Stimulated activated CD8-positive, alpha-beta memory T cell treated with anti-CD3 and anti-CD28 coated beads, Interleukin-15, amount 100 ng/mL, for 1 hour (primary cell): ENCODE results near the gene ESR2.
"Not testable (repeated sequence)": the region's sequence is repeated elsewhere in the genome, so short reads cannot be mapped to it uniquely, and the experiment has no call there.

Experiments used
- DNase-seq: peaks from one replicate; pipeline ENCODE4 v3.0.0-alpha.2; 2020; ENCODE audit warnings: low read depth

ESR2 gene

GRCh38 chr14:64196814-64197411 is 97.3 kb downstream of the ESR2 start:
- no peak for DNase-seq

- DNase-seq: no peak
Measured at GRCh38 chr14:64196056-64196455, 98.1 kb downstream of the ESR2 start.

GRCh38 chr14:64195199-64195598 is 99.0 kb downstream of the ESR2 start:
- no peak for DNase-seq

DNA sequence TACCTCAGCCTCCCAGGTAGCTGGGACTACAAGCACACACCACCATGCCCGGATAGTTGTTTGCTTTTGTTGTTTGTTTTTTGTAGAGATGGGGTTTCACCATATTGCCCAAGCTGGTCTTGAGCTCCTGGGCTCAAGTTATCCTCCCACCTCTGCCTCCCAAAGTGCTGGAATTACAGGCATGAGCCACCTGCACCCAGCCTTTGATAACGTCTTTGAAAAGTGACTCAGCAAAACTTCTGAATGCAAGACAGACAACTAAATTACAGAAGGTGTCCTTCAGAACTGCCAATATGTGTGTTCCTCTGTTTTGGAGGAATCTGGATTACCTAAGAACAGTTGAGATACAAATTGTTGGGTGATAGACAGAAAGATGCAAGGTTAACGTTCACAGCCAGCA is 99.8 kb downstream of the ESR2 start:
- no peak for DNase-seq

GRCh38 chr14:64193821-64194220 is 100.3 kb downstream of the ESR2 start:
- DNase-seq: no peak

DNA sequence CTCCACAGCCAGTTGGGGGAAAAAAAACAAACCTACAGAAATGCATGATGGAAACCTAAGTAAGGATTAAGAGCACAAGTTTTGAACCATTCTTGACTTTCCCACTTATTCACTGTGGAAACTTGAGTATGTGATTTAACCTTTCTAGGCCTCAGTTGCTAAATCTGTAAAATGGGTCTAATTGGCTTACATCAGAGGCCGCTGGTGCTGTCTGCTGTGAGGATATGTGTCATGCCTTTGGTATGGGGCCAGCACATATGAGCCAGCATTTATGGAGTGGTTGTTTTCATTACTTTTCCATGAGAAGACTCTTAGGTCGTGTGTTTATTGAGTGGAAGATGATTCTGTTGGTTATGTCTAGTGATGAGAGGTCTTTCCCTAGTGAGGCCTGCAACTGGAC is 102.4 kb downstream of the ESR2 start:
- no peak for DNase-seq

GRCh38 chr14:64190974-64191502 is 103.1 kb downstream of the ESR2 start:
- no peak for DNase-seq

GRCh38 chr14:64187331-64187730 is 106.8 kb downstream of the ESR2 start:
- no peak for DNase-seq

DNA sequence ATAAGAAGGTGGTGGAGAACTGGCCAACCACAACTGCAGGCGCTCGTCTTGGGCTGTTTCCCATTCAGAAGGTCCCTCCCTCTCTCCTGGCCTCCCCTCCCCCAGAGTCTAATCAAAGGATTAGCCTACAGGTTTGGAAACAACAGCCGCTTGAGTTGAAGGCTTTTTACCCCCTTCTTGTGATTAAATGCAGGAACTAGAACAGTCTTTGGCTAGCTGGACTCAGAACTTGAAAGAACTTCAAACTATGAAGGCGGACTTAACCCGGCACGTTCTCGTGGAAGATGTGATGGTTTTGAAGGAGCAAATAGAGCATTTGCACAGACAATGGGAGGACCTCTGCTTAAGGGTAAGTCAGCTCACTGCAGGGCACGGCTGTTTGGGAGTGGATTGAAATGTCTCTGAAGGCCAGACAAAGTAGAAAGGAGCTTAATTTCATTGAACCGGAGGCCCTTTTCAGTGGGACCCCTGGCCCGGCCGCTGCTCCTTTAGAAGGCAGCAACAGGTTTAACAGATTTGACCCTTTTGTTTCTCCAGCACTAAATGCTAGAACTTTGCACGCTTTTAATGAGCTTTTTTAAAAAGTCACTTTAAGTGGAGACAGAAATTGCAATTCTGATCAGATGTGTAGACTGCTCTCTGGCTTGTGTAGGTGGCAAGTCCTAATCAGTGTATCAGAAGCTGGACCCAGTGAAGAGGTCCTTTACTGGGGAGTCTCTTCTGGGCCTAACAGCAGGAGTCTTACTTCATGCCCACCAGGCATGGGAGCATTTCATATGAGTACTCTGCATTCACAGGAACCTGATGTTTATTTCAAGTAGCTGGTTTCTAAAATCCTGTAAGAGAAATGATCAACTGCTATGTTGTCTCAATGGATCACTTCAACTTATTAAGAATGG is 107.7 kb downstream of the ESR2 start:
- DNase-seq: no peak

DNA sequence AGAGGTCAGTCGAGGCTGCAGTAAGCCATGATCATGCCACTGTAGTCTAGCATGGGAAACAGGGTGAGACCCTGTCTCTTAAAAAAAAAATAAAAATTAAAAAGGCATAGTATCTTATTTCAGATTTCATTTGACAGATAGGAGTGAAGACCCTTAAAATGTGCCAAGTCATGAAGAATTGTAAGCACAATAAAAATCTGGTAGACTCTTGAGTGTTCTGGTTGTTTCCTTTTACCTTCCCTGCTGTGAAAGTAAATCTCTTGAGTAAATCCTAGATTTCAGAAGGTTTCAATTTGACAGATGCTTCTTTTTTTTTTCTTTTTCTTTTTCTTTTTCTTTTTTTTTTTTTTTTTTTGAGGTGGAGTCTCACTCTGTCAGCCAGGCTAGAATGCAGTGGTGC is 109.0 kb downstream of the ESR2 start:
- DNase-seq: no peak

GRCh38 chr14:64184103-64184729 is 110.0 kb downstream of the ESR2 start:
- DNase-seq: no peak

DNA sequence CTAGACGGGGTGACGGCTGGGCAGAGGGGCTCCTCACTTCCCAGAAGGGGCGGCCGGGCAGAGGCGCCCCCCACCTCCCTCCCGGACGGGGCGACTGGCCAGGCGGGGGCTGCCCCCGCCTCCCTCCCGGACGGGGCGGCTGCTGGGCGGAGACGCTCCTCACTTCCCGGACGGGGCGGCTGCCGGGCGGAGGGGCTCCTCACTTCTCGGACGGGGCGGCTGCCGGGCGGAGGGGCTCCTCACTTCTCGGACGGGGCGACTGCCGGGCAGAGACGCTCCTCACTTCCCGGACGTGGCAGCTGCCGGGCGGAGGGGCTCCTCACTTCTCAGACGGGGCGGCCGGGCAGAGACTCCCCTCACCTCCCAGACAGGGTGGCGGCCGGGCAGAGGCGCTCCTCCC is 111.3 kb downstream of the ESR2 start:
- not testable (repeated sequence) for DNase-seq

GRCh38 chr14:64178814-64179213 is 115.4 kb downstream of the ESR2 start:
- no peak for DNase-seq

- DNase-seq: no peak
Measured at GRCh38 chr14:64176330-64176729, 117.8 kb downstream of the ESR2 start.

DNA sequence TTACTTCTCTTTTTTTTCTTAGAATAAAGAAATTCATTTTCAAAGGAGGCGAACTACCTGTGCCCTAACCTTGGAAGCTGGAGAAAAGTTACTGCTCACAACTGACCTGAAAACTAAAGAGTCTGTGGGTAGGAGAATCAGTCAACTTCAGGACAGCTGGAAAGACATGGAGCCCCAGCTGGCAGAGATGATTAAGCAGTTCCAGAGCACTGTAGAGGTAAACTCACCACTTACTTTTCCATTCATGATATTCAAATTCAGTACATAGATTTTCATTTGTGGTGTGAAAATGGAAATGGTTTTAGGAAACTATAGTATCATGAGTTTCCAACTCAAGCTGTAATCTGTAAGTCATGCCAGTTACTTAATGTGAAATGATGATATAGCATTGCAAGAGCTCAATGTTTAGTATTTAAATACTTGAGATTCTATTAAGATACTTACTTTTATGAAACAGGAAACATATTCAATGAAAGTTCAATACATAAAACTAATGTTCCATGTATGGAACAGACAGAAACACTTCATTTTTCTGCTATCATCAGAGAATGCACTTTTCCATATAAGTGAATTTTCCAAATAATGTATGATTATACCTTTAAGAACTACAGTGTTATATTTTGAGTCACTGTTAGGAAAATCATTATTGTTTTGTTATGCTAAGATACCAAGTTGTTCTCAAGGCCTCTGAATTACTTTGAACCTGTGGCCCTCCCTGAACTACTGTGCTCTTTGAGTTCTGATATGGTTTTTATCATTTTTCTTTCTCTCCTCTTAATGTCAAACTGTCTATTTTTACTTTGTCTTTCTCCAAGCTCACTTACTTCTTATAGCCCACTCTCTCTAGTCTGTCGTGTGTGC is 119.0 kb downstream of the ESR2 start:
- DNase-seq: no peak

- no peak for DNase-seq
Measured at GRCh38 chr14:64170181-64170580, 124.0 kb downstream of the ESR2 start.

DNA sequence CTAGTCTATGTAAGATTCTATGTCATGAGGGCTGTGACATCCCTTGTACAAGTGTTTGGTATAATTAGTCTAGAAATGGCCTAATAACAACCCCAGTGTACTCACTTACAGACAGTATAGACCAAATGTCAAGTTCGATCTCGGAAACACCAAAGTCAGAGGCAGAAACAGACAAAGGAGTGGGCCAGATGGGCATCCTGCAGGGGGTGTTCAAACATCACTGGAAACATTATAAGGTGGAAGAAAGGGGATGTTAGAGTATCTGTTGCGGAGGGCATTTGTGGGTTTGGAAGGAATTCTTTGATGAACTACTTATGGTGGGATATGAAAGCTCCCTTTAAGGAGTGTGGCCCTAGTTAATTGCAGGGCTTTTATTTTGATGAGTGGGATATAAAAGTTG is 134.6 kb downstream of the ESR2 start:
- DNase-seq: no peak

- no peak for DNase-seq
Measured at GRCh38 chr14:64158608-64159007, 135.6 kb downstream of the ESR2 start.

- no peak for DNase-seq
Measured at GRCh38 chr14:64149921-64150320, 144.2 kb downstream of the ESR2 start.

- DNase-seq: no peak
Measured at GRCh38 chr14:64147126-64147790, 146.9 kb downstream of the ESR2 start.

DNA sequence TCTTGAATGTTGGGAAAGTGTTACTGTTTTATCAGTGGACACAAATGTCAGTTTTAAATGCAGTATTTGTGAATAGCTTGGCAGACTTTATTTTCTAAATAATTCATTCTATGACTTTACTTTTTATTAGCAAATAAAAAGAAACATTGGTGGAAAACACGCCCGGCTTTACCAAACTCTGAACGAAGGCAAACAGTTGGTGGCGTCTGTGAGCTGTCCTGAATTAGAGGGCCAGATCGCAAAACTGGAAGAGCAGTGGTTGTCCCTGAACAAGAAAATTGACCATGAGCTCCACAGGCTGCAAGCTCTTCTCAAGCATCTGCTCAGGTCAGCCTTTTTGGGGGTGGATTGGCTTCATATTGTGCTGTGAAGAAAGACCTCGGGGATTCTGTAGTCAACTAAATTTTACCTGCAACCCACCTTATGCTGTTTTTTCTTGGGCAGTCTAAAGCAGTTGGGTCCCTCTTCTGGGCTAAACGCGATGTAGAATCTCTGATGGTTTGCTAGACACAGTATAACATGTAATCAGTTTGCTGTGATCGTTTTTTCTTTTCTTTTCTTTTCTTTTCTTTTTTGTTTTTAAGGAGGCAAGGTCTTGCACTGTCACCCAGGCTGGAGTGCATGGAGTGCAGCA is 156.4 kb downstream of the ESR2 start:
- DNase-seq: no peak
